Stimulated activated effector memory CD8-positive, alpha-beta T cell treated with anti-CD3 and anti-CD28 coated beads, Interleukin-12 subunit alpha, Interleukin-12 subunit beta, amount 100 ng/mL, for 72 hours (primary cell): Measurements from ENCODE around the gene RNU7-1.
A peak's percentile ranks its signal among the peaks of the same experiment; 100 is the strongest.

Experiments
- ATAC-seq: fragments of 150-1000 bp; cut with Tn5 transposase; 2 replicates; pipeline ENCODE4 v1.10.0; 2021
- DNase-seq, 2 donors: peaks; one replicate each; pipeline ENCODE4 v3.0.0; 2021 to 2022; ENCODE audit warnings: low spot score in 2 of 2
- H3K27ac Mint-ChIP-seq: one replicate; pipeline ENCODE4 v1.8.0; 2022; ENCODE audit warnings: mild to moderate bottlenecking, mixed read lengths
- H3K36me3 Mint-ChIP-seq: one replicate; pipeline ENCODE4 v1.8.0; 2022; ENCODE audit warnings: mild to moderate bottlenecking, mixed read lengths
- H3K4me1 Mint-ChIP-seq: one replicate; pipeline ENCODE4 v1.8.0; 2022; ENCODE audit warnings: mixed read lengths
- H3K4me3 Mint-ChIP-seq: one replicate; pipeline ENCODE4 v1.8.0; 2022; ENCODE audit warnings: mild to moderate bottlenecking, mixed read lengths
- H3K9me3 Mint-ChIP-seq: one replicate; pipeline ENCODE4 v1.8.0; 2022; ENCODE audit warnings: mixed read lengths

Gene RNU7-1

GRCh38 chr12:6961278-6961694 lies 17.7 kb downstream of the RNU7-1 start:
- Mint-ChIP-seq H3K4me3 (peak overlapping the region; percentile 80), H3K36me3 (peaks cover 90% of the 10 kb centered on the region), H3K4me1 (peaks cover 81% of the 10 kb centered on the region), H3K27ac (peak overlapping the region; percentile 95), H3K9me3 (no peaks in the 10 kb centered on the region)
- ATAC-seq = peak; percentile 83
- peak; percentile 83 to 95 for DNase-seq

GRCh38 chr12:6961695-6962284 lies 18.2 kb downstream of the RNU7-1 start:
- DNase-seq (no peak), ATAC-seq (peak; percentile 55)
- peaks cover 76% of the 10 kb centered on the region for H3K4me1 Mint-ChIP-seq
- H3K9me3 Mint-ChIP-seq = no peaks in the 10 kb centered on the region
- H3K27ac Mint-ChIP-seq = peak overlapping the region; percentile 95
- peaks cover 90% of the 10 kb centered on the region for H3K36me3 Mint-ChIP-seq
- peak overlapping the region; percentile 80 for H3K4me3 Mint-ChIP-seq

GRCh38 chr12:6962285-6963015 lies 18.8 kb downstream of the RNU7-1 start:
- DNase-seq = no peak
- Mint-ChIP-seq H3K4me3 (peak overlapping the region; percentile 80), H3K9me3 (no peaks in the 10 kb centered on the region), H3K36me3 (peaks cover 90% of the 10 kb centered on the region), H3K27ac (peak overlapping the region; percentile 95), H3K4me1 (peaks cover 69% of the 10 kb centered on the region)
- no peak for ATAC-seq

GRCh38 chr12:6963016-6963731 lies 19.6 kb downstream of the RNU7-1 start:
- no peak for ATAC-seq
- Mint-ChIP-seq H3K9me3 (no peaks in the 10 kb centered on the region), H3K27ac (peak overlapping the region; percentile 95), H3K4me3 (peak overlapping the region; percentile 80), H3K4me1 (peaks cover 62% of the 10 kb centered on the region), H3K36me3 (peaks cover 90% of the 10 kb centered on the region)
- no peak for DNase-seq

GRCh38 chr12:6963791-6964413 lies 20.3 kb downstream of the RNU7-1 start:
- peaks cover 90% of the 10 kb centered on the region for H3K36me3 Mint-ChIP-seq
- peak overlapping the region; percentile 93 for H3K27ac Mint-ChIP-seq
- no peak overlapping the region for H3K4me3 Mint-ChIP-seq
- H3K4me1 Mint-ChIP-seq = peaks cover 61% of the 10 kb centered on the region
- no peak for DNase-seq
- ATAC-seq = no peak
- H3K9me3 Mint-ChIP-seq = no peaks in the 10 kb centered on the region

- DNase-seq (no peak), ATAC-seq (no peak)
- peaks cover 60% of the 10 kb centered on the region for H3K4me1 Mint-ChIP-seq
- H3K27ac Mint-ChIP-seq = peak overlapping the region; percentile 93
- H3K9me3 Mint-ChIP-seq = no peaks in the 10 kb centered on the region
- peaks cover 90% of the 10 kb centered on the region for H3K36me3 Mint-ChIP-seq
- peak overlapping the region; percentile 13 for H3K4me3 Mint-ChIP-seq
These were observed 21.0 kb downstream of the RNU7-1 start for GRCh38 chr12:6964605-6965025.

GRCh38 chr12:6965026-6965661 lies 21.5 kb downstream of the RNU7-1 start:
- Mint-ChIP-seq H3K36me3 (peaks cover 90% of the 10 kb centered on the region), H3K4me3 (peak overlapping the region; percentile 13), H3K4me1 (peaks cover 55% of the 10 kb centered on the region), H3K9me3 (no peaks in the 10 kb centered on the region), H3K27ac (peak overlapping the region; percentile 93)
- DNase-seq = peak; percentile 87 to 91
- ATAC-seq = peak; percentile 51

GRCh38 chr12:6965714-6966113 lies 22.1 kb downstream of the RNU7-1 start:
- ATAC-seq = no peak
- H3K27ac Mint-ChIP-seq = peak overlapping the region; percentile 93
- DNase-seq = peak in 1 of 2 donors; percentile 46
- H3K36me3 Mint-ChIP-seq = peaks cover 89% of the 10 kb centered on the region
- peaks cover 52% of the 10 kb centered on the region for H3K4me1 Mint-ChIP-seq
- no peaks in the 10 kb centered on the region for H3K9me3 Mint-ChIP-seq
- H3K4me3 Mint-ChIP-seq = peak overlapping the region; percentile 13

GRCh38 chr12:6966351-6966750 lies 22.7 kb downstream of the RNU7-1 start:
- peaks cover 89% of the 10 kb centered on the region for H3K36me3 Mint-ChIP-seq
- ATAC-seq = no peak
- H3K4me3 Mint-ChIP-seq = no peak overlapping the region

GRCh38 chr12:6967651-6968100 lies 24.1 kb downstream of the RNU7-1 start:
- H3K27ac Mint-ChIP-seq = peak overlapping the region; percentile 99
- peaks cover 49% of the 10 kb centered on the region for H3K4me1 Mint-ChIP-seq
- H3K9me3 Mint-ChIP-seq = no peaks in the 10 kb centered on the region
- H3K4me3 Mint-ChIP-seq = no peak overlapping the region
- ATAC-seq (no peak), DNase-seq (no peak)
- H3K36me3 Mint-ChIP-seq = peaks cover 89% of the 10 kb centered on the region

More at GRCh38 chr12:6966351-6966750, 22.7 kb downstream of the RNU7-1 start:
- DNase-seq = no peak
- Mint-ChIP-seq H3K27ac (peak overlapping the region; percentile 93), H3K4me1 (peaks cover 50% of the 10 kb centered on the region), H3K9me3 (no peaks in the 10 kb centered on the region)

GRCh38 chr12:6968426-6968825 lies 24.8 kb downstream of the RNU7-1 start:
- Mint-ChIP-seq H3K27ac (peak overlapping the region; percentile 99), H3K36me3 (peaks cover 89% of the 10 kb centered on the region), H3K9me3 (no peaks in the 10 kb centered on the region), H3K4me1 (peaks cover 53% of the 10 kb centered on the region), H3K4me3 (peak overlapping the region; percentile 97)
- DNase-seq (no peak), ATAC-seq (no peak)

- Mint-ChIP-seq H3K9me3 (no peaks in the 10 kb centered on the region), H3K4me1 (peaks cover 50% of the 10 kb centered on the region), H3K4me3 (peak overlapping the region; percentile 97), H3K36me3 (peaks cover 98% of the 10 kb centered on the region), H3K27ac (peak overlapping the region; percentile 99)
- DNase-seq = no peak
- peak; percentile 2 for ATAC-seq
These were observed 26.5 kb downstream of the RNU7-1 start for GRCh38 chr12:6970096-6970527.

GRCh38 chr12:6974180-6974579 lies 30.6 kb downstream of the RNU7-1 start:
- Mint-ChIP-seq H3K27ac (peak overlapping the region; percentile 99), H3K4me1 (peaks cover 44% of the 10 kb centered on the region), H3K36me3 (peaks cover 98% of the 10 kb centered on the region), H3K4me3 (no peak overlapping the region), H3K9me3 (no peaks in the 10 kb centered on the region)
- DNase-seq (no peak), ATAC-seq (no peak)

GRCh38 chr12:6975297-6976032 lies 31.8 kb downstream of the RNU7-1 start:
- Mint-ChIP-seq H3K27ac (peak overlapping the region; percentile 56), H3K9me3 (no peaks in the 10 kb centered on the region), H3K4me1 (peaks cover 41% of the 10 kb centered on the region), H3K4me3 (no peak overlapping the region), H3K36me3 (peaks cover 100% of the 10 kb centered on the region)
- ATAC-seq = no peak
- no peak for DNase-seq
